Neural crest cell (in vitro differentiated cells): ENCODE measurements around the gene EED. TPM values are rescaled to one million over a fixed set of nuclear protein-coding genes. Genes with fewer than 3 reads are reported as not detected.

Experiments used
- DNase-seq: peaks from one replicate; pipeline ENCODE4 v3.0.0; 2021; ENCODE audit warnings: low read depth, mixed read lengths, low spot score
- H3K27ac Mint-ChIP-seq: one replicate; pipeline ENCODE4 v1.8.0; 2021; ENCODE audit warnings: mild to moderate bottlenecking, mixed read lengths; ENCODE audit not compliant: unreplicated experiment
- H3K27me3 Mint-ChIP-seq: 2 replicates; pipeline ENCODE4 v1.8.0; 2021; ENCODE audit warnings: low read depth, mild to moderate bottlenecking, mixed read lengths
- H3K36me3 Mint-ChIP-seq: 2 replicates; pipeline ENCODE4 v1.8.0; 2021; ENCODE audit warnings: low read depth, mild to moderate bottlenecking, mixed read lengths
- H3K4me1 Mint-ChIP-seq: 2 replicates; pipeline ENCODE4 v1.8.0; 2021; ENCODE audit warnings: mixed read lengths
- H3K4me3 Mint-ChIP-seq: one replicate; pipeline ENCODE4 v1.8.0; 2021; ENCODE audit warnings: mild to moderate bottlenecking, mixed read lengths
- H3K9me3 Mint-ChIP-seq: 2 replicates; pipeline ENCODE4 v1.8.0; 2021; ENCODE audit warnings: mixed read lengths
- total RNA-seq: library from RNA; stranded (reverse); gene quantifications from 2 replicates; pipeline ENCODE4 v1.2.1, GENCODE V29; 2021
- TF ChIP-seq, protein P1 (sequence below): fragments of 200-600 bp; sonication (generic); conservative IDR thresholded peaks from 2 replicates; pipeline ENCODE4 v1.5.0; 2021; ENCODE audit warnings: antibody characterized with exemption, mild to moderate bottlenecking

The EED gene
- total RNA-seq, 1 donor from 2014 or later: 39.2 TPM

DNA sequence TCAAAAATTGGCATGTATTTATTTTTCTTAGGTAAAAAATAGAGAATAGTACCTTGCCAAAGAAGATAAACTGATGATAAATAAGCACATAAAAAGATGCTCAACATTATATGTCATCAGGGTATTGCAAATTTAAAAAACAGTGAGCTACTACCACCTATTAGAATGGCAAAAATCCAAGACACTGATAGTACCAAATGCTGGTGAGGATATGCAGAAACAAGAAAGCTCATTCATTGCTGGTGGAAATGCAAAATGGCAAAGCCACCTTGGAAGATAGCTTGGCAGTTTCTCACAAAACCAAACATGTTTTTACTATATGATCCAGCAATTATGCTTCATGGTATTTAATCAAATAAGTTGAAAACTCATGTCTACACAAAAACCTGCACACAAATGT, 46.4 kb upstream of the EED start:
- no peak for DNase-seq
- no peaks in the 10 kb centered on the region for H3K9me3 Mint-ChIP-seq
- no peaks in the 10 kb centered on the region for H3K36me3 Mint-ChIP-seq
- peaks cover 3% of the 10 kb centered on the region for H3K27me3 Mint-ChIP-seq
- TF ChIP-seq, protein P1, sequence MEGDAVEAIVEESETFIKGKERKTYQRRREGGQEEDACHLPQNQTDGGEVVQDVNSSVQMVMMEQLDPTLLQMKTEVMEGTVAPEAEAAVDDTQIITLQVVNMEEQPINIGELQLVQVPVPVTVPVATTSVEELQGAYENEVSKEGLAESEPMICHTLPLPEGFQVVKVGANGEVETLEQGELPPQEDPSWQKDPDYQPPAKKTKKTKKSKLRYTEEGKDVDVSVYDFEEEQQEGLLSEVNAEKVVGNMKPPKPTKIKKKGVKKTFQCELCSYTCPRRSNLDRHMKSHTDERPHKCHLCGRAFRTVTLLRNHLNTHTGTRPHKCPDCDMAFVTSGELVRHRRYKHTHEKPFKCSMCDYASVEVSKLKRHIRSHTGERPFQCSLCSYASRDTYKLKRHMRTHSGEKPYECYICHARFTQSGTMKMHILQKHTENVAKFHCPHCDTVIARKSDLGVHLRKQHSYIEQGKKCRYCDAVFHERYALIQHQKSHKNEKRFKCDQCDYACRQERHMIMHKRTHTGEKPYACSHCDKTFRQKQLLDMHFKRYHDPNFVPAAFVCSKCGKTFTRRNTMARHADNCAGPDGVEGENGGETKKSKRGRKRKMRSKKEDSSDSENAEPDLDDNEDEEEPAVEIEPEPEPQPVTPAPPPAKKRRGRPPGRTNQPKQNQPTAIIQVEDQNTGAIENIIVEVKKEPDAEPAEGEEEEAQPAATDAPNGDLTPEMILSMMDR: no peak
- H3K4me3 Mint-ChIP-seq: no peak overlapping the region
- H3K4me1 Mint-ChIP-seq: peaks cover 6% of the 10 kb centered on the region
- no peak overlapping the region for H3K27ac Mint-ChIP-seq

GRCh38 chr11:86199354-86199753, 45.2 kb upstream of the EED start:
- Mint-ChIP-seq H3K36me3 (no peaks in the 10 kb centered on the region), H3K9me3 (no peaks in the 10 kb centered on the region), H3K27me3 (peaks cover 3% of the 10 kb centered on the region), H3K4me3 (no peak overlapping the region), H3K4me1 (no peaks in the 10 kb centered on the region), H3K27ac (no peak overlapping the region)
- no peak for DNase-seq
- TF ChIP-seq, protein P1: no peak

- Mint-ChIP-seq H3K36me3 (no peaks in the 10 kb centered on the region), H3K27ac (no peak overlapping the region), H3K4me1 (no peaks in the 10 kb centered on the region), H3K9me3 (no peaks in the 10 kb centered on the region), H3K4me3 (no peak overlapping the region), H3K27me3 (peaks cover 3% of the 10 kb centered on the region)
- TF ChIP-seq, protein P1: no peak
- no peak for DNase-seq
Measured at GRCh38 chr11:86201371-86201884, 43.1 kb upstream of the EED start.

DNA sequence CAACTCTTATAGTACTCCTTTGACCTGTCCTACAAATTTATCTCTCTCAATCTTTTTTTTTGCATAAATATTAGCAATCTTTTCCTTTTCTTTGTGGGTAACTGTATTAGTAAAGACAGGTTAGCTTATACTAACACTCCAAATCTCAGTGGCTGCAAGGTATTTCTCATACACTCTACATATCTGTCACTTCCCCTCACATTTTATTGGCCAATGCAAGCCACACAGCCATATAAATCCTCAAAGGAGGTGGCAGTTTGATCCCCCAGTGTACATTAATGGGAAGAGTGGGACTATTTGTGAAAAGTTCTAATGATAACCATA, 42.6 kb upstream of the EED start:
- H3K27me3 Mint-ChIP-seq: peaks cover under 1% of the 10 kb centered on the region
- H3K36me3 Mint-ChIP-seq: no peaks in the 10 kb centered on the region
- DNase-seq: no peak
- H3K4me3 Mint-ChIP-seq: no peak overlapping the region
- no peaks in the 10 kb centered on the region for H3K9me3 Mint-ChIP-seq
- H3K27ac Mint-ChIP-seq: no peak overlapping the region
- TF ChIP-seq, protein P1: no peak
- H3K4me1 Mint-ChIP-seq: no peaks in the 10 kb centered on the region

- H3K9me3 Mint-ChIP-seq: peaks cover 6% of the 10 kb centered on the region
- no peaks in the 10 kb centered on the region for H3K27me3 Mint-ChIP-seq
- H3K4me3 Mint-ChIP-seq: no peak overlapping the region
- H3K27ac Mint-ChIP-seq: no peak overlapping the region
- DNase-seq: no peak
- H3K36me3 Mint-ChIP-seq: no peaks in the 10 kb centered on the region
- H3K4me1 Mint-ChIP-seq: no peaks in the 10 kb centered on the region
- TF ChIP-seq, protein P1: no peak
Measured at GRCh38 chr11:86204356-86204755, 40.2 kb upstream of the EED start.
